Measurements from ENCODE around the gene C1orf141. TPM values are rescaled to one million over a fixed set of nuclear protein-coding genes. Genes with fewer than 3 reads are reported as not detected.

C1orf141 gene
- not detected in 2 replicates for total RNA-seq (ENCODE audit: low replicate concordance)

GRCh38 chr1:67134695-67135094, at the start of gene C1orf141:
TSS of gene C1orf141 (minus strand) at chr1:67134970. CDS start at chr1:67127240, 7,730 bp downstream.

GRCh38 chr1:67166196-67166595, 31.4 kb upstream of the C1orf141 start, which contains the start of gene IL23R:
TSS of gene IL23R (plus strand) at chr1:67166454. CDS start at chr1:67168121, 1,667 bp downstream.

GRCh38 chr1:67053785-67054772, 80.7 kb downstream of the C1orf141 start, which contains the start of gene SLC35D1:
TSS of gene SLC35D1 (minus strand) at chr1:67054148. CDS start at chr1:67054013, 135 bp downstream.

Other genes starting within 250 kb of the C1orf141 start
- 4.1 and 6.7 TPM in 2 replicates for gene DNAI4, start 210.1 kb downstream of the C1orf141 start, total RNA-seq (ENCODE audit: low replicate concordance)
- gene MIER1, start 210.0 kb downstream of the C1orf141 start, total RNA-seq (ENCODE audit: low replicate concordance), result 26.2 and 72.9 TPM in 2 replicates
- 6.6 and 8.0 TPM in 2 replicates for gene SLC35D1, start 80.8 kb downstream of the C1orf141 start, total RNA-seq (ENCODE audit: low replicate concordance)
- gene IL23R, start 31.5 kb upstream of the C1orf141 start, total RNA-seq (ENCODE audit: low replicate concordance), result not detected in 2 replicates
- not detected in 2 replicates for gene IL12RB2, start 172.9 kb upstream of the C1orf141 start, total RNA-seq (ENCODE audit: low replicate concordance)

Data from smooth muscle cell of the coronary artery (primary cell).